Skeletal muscle tissue (tissue), 4 donors: ENCODE data around the gene KANK2. TPM values are rescaled to one million over a fixed set of nuclear protein-coding genes. Genes with fewer than 3 reads are reported as not detected.
"Not testable (repeated sequence)": the region's sequence is repeated elsewhere in the genome, so short reads cannot be mapped to it uniquely, and the experiment has no call there.

Experiments used
- H3K27ac ChIP-seq: one replicate; pipeline ENCODE4 v1.7.0; 2013; ENCODE audit warnings: mild to moderate bottlenecking, low read depth, low read length, inconsistent platforms
- H3K27me3 ChIP-seq, 3 donors: one replicate each; pipeline ENCODE4 v1.7.0; 2013; ENCODE audit warnings: low read length in 3 of 3; ENCODE audit not compliant: control insufficient read depth in 3 of 3, insufficient read depth in 3 of 3
- H3K36me3 ChIP-seq, 3 donors: one replicate each; pipeline ENCODE4 v1.7.0; 2013; ENCODE audit warnings: low read length in 3 of 3; ENCODE audit not compliant: control insufficient read depth in 3 of 3, insufficient read depth in 3 of 3
- H3K4me1 ChIP-seq, 3 donors: one replicate each; pipeline ENCODE4 v1.7.0; 2013; ENCODE audit warnings: low read length in 3 of 3, mild to moderate bottlenecking in 3 of 3; ENCODE audit not compliant: control insufficient read depth in 3 of 3, insufficient read depth in 3 of 3
- H3K4me3 ChIP-seq, 3 donors: one replicate each; pipeline ENCODE4 v1.7.0; 2013; ENCODE audit warnings: low read length in 3 of 3
- H3K9ac ChIP-seq, 3 donors: one replicate each; pipeline ENCODE4 v1.7.0; 2013; ENCODE audit warnings: low read length in 3 of 3, mild to moderate bottlenecking in 3 of 3, moderate library complexity in 2 of 3, low read depth in 1 of 3
- H3K9me3 ChIP-seq, 3 donors: one replicate each; pipeline ENCODE4 v1.7.0; 2013; ENCODE audit warnings: low read length in 3 of 3; ENCODE audit not compliant: control insufficient read depth in 3 of 3
- total RNA-seq: library from RNA; depleted of rRNA; stranded (reverse); fragments of >200 nt; gene quantifications from one replicate; pipeline ENCODE4 v1.2.3, GENCODE V29; 2014
- donor health status: Osteomylitis.

KANK2 gene
- total RNA-seq, 1 donor from 2014 or later: 53.2 TPM

- not testable (repeated sequence) for H3K36me3 ChIP-seq, H3K9ac ChIP-seq, H3K9me3 ChIP-seq, H3K27me3 ChIP-seq, H3K4me3 ChIP-seq
- H3K27ac ChIP-seq: peak overlapping the region; percentile 86
- H3K4me1 ChIP-seq: peaks cover 41 to 44% (median 42%) of the 10 kb centered on the region in 3 donors
Measured at GRCh38 chr19:11140023-11140538, 57.3 kb downstream of the KANK2 start.

GRCh38 chr19:11138601-11139300 is 58.6 kb downstream of the KANK2 start:
- Histone ChIP-seq H3K9ac (peak overlapping the region in 2 of 3 donors; percentile 33 to 64), H3K4me1 (peaks cover 41 to 43% (median 42%) of the 10 kb centered on the region in 3 donors), H3K27ac (peak overlapping the region; percentile 86), H3K27me3 (peaks cover 0 to 3% (median 0%) of the 10 kb centered on the region in 3 donors), H3K36me3 (no peaks in the 10 kb centered on the region), H3K4me3 (peak overlapping the region in 1 of 3 donors; percentile 55), H3K9me3 (no peaks in the 10 kb centered on the region)

GRCh38 chr19:11137542-11138384 is 59.6 kb downstream of the KANK2 start:
- Histone ChIP-seq H3K27me3 (peaks cover 0 to 3% (median 0%) of the 10 kb centered on the region in 3 donors), H3K27ac (peak overlapping the region; percentile 86), H3K9ac (peak overlapping the region in 2 of 3 donors; percentile 56 to 69), H3K4me1 (peaks cover 32 to 33% (median 33%) of the 10 kb centered on the region in 3 donors), H3K4me3 (peak overlapping the region; percentile 55 to 67 (median 65)), H3K9me3 (no peaks in the 10 kb centered on the region), H3K36me3 (no peaks in the 10 kb centered on the region)

GRCh38 chr19:11136400-11137101 is 60.8 kb downstream of the KANK2 start:
- Histone ChIP-seq H3K36me3 (peaks cover 0 to 5% (median 3%) of the 10 kb centered on the region in 3 donors), H3K27ac (no peak overlapping the region), H3K4me1 (peaks cover 23 to 24% (median 24%) of the 10 kb centered on the region in 3 donors), H3K9ac (no peak overlapping the region), H3K4me3 (no peak overlapping the region), H3K9me3 (no peaks in the 10 kb centered on the region), H3K27me3 (peaks cover 0 to 3% (median 0%) of the 10 kb centered on the region in 3 donors)

GRCh38 chr19:11131471-11131870 is 65.9 kb downstream of the KANK2 start:
- no peak overlapping the region for H3K9ac ChIP-seq
- no peak overlapping the region for H3K27ac ChIP-seq

GRCh38 chr19:11130824-11131455 is 66.4 kb downstream of the KANK2 start:
- Histone ChIP-seq H3K4me3 (no peak overlapping the region), H3K4me1 (peaks cover 0 to 7% (median 5%) of the 10 kb centered on the region in 3 donors), H3K9ac (no peak overlapping the region), H3K9me3 (no peaks in the 10 kb centered on the region), H3K27me3 (no peaks in the 10 kb centered on the region), H3K36me3 (peaks cover 0 to 17% (median 9%) of the 10 kb centered on the region in 3 donors), H3K27ac (no peak overlapping the region)

More at GRCh38 chr19:11131471-11131870, 65.9 kb downstream of the KANK2 start:
- Histone ChIP-seq H3K4me3 (no peak overlapping the region), H3K9me3 (no peaks in the 10 kb centered on the region), H3K4me1 (peaks cover 0 to 5% (median 4%) of the 10 kb centered on the region in 3 donors), H3K27me3 (no peaks in the 10 kb centered on the region), H3K36me3 (peaks cover 0 to 17% (median 9%) of the 10 kb centered on the region in 3 donors)

GRCh38 chr19:11127905-11128304 is 69.4 kb downstream of the KANK2 start:
- H3K4me1 ChIP-seq: peaks cover 0 to 7% (median 5%) of the 10 kb centered on the region in 3 donors
- H3K27ac ChIP-seq: no peak overlapping the region

GRCh38 chr19:11125994-11126685 is 71.2 kb downstream of the KANK2 start:
- Histone ChIP-seq H3K4me3 (no peak overlapping the region), H3K27me3 (no peaks in the 10 kb centered on the region), H3K27ac (no peak overlapping the region), H3K9me3 (no peaks in the 10 kb centered on the region), H3K4me1 (peaks cover 0 to 7% (median 5%) of the 10 kb centered on the region in 3 donors), H3K36me3 (peaks cover 0 to 15% (median 9%) of the 10 kb centered on the region in 3 donors), H3K9ac (no peak overlapping the region)

More at GRCh38 chr19:11127905-11128304, 69.4 kb downstream of the KANK2 start:
- Histone ChIP-seq H3K27me3 (no peaks in the 10 kb centered on the region), H3K9me3 (no peaks in the 10 kb centered on the region), H3K36me3 (peaks cover 0 to 22% (median 14%) of the 10 kb centered on the region in 3 donors), H3K9ac (no peak overlapping the region), H3K4me3 (no peak overlapping the region)

- H3K27me3 ChIP-seq, H3K4me1 ChIP-seq, H3K4me3 ChIP-seq, H3K27ac ChIP-seq, H3K9ac ChIP-seq, H3K9me3 ChIP-seq: not testable (repeated sequence)
- peaks cover 0 to 12% (median 9%) of the 10 kb centered on the region in 3 donors for H3K36me3 ChIP-seq
Measured at GRCh38 chr19:11124157-11124556, 73.2 kb downstream of the KANK2 start.
